Superior temporal gyrus (tissue), 1 donor: ENCODE measurements around the gene MYH10.
"Not testable (repeated sequence)": the region's sequence is repeated elsewhere in the genome, so short reads cannot be mapped to it uniquely, and the experiment has no call there.

Experiments
- DNase-seq: peaks from one replicate; pipeline ENCODE4 v3.0.0-alpha.2; 2016; ENCODE audit errors: extremely low spot score

MYH10 gene

DNA sequence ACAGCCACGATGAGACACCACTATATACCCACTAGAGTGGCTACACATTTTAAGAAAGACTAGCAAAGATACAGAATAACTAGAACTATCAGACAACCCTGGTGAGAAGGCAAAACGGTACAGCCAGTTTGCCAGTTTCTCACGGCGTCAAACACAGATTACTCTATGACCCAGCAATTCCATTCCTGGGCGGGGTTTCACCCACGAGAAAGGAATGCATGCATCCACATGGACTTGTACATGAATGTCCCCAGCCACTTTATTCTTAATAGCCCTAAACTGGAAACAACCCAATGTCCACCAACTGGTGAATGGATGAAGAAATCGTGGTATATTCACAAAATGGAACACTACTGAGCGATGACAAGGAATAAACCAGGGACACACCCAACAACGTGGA lies 74.5 kb downstream of the MYH10 start:
- no peak for DNase-seq

- DNase-seq, result no peak
Measured at GRCh38 chr17:8555062-8555461, 75.5 kb downstream of the MYH10 start.

DNA sequence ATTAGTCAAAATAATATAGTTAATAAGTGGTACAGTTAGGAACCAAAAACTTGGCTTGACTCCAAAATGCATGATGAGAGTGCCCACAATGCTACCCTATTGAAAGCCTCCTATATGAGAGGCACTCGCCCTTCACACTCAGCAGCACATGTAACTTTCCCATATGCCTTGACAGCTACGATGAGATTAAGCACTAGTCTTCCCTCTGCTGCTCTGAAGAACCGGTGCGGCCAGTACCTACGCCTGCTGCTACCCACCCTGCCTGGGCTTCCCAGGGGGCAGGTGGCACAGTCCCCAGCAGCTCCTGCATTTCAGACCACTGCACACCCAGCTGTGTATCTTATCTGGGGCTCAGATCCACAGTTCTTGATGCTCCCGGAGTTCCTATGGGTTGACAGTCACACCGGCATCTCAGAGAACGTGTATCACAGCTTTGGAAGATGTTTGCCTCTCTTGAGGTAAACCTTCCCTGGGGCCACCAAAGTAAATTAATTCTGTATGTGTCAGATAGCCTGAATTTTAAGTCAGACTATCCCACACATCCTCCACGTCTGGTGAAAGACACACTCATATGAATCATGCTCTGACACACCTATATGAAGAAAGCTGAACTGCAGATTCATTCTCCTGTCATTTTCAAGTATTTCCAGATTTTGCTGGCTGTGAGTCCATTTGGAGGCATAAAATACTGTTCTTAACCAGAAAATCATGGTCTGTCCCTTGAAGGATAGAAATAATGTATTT lies 77.8 kb downstream of the MYH10 start:
- no peak for DNase-seq

- DNase-seq, result no peak
Measured at GRCh38 chr17:8542599-8543502, 87.7 kb downstream of the MYH10 start.

DNA sequence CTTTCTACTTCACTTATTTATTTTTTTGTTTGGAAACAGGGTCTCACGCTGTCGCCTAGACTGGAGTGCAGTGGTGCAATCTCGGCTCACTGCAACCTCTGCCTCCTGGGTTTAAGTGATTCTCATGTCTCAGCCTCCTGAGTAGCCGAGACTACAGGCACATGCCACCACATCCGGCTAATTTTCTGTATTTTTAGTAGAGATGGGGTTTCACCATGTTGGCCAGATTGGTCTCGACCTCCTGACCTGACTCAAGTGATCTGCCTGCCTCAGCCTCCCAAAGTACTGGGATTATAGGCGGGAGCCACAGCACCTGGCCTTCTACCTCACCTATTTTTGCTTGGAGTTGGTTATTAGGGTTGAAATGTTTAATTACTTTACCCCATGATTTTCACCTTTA lies 90.5 kb downstream of the MYH10 start:
- not testable (repeated sequence) for DNase-seq

DNA sequence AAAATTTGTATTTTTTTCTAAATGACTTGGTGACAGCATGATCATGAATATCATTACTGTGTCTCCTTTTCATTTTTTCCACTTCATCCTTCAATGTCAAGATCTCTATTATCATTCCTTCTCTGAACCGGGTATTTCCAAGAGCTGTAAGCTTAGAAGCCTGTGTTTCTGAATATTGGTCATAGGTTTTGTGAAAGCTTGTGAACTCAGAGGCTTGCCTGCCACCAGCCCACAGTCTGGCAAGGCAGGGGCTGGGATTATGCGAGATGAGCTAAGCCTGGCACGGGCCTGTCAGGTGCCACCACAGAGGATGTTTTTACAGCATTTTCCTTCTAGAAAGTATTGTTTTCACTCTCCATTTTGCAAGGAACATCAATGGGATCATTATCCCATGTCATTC lies 92.8 kb downstream of the MYH10 start:
- DNase-seq, result no peak

GRCh38 chr17:8534498-8535188 lies 95.9 kb downstream of the MYH10 start:
- no peak for DNase-seq

- DNase-seq, result no peak
Measured at GRCh38 chr17:8532021-8532420, 98.5 kb downstream of the MYH10 start.

GRCh38 chr17:8522577-8522976 lies 107.9 kb downstream of the MYH10 start:
- DNase-seq, result no peak

DNA sequence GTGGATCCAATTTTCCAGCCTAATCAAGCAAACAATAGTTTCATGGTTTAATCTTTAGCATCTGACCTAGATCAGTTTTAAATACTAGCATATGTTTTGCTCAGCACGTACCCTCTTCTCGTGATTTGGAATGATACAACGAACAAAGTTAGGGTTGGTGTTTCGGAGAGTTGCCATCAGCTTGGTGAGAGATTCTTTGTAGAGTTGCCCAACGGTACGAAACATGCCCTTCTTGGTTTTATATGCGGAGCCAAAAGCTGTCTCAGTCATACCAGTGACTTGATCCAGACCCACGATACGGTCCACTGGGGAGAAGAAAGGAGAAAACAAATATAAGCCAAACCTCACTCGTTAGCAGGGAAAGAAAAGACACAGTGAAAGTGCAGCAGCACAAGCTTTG lies 109.5 kb downstream of the MYH10 start:
- no peak for DNase-seq

GRCh38 chr17:8518850-8519249 lies 111.7 kb downstream of the MYH10 start:
- no peak for DNase-seq

DNA sequence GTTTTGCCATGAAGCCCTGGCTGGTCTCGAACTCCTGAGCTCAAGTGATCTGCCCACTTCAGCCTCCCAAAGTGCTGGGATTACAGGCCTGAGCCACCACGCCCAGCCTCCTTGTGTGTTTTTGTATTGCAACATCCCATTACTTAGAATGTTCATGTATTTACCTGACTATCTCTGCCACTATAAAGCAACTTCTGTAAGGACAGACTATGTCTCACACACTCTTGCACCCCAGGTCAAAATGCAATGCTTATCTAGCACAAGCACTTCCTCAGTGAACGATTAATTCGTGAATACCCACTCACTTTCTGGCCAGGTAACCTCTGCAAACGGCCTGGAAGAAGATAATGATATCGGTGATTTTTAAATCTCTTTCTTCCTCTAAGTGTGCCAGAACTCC lies 112.2 kb downstream of the MYH10 start:
- DNase-seq, result no peak

DNA sequence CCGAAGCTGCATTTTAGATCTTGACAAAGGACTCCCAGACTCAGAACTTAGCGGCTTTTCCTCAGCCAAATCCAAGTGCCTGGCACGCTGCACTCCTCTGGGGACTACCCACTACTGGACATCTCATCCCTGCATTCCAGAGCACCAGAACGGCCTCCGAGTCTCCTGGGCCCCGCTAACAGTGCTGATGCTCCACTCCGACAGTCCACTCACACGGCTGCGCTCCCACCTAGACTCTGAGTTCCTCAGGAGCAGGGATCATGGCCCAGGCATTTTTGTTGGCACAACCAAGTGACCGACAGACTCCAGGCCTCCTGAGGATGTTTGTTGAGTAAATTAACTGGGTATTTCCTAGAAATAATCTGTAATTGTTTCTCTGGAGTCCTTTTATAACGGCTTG lies 115.7 kb downstream of the MYH10 start:
- no peak for DNase-seq

DNA sequence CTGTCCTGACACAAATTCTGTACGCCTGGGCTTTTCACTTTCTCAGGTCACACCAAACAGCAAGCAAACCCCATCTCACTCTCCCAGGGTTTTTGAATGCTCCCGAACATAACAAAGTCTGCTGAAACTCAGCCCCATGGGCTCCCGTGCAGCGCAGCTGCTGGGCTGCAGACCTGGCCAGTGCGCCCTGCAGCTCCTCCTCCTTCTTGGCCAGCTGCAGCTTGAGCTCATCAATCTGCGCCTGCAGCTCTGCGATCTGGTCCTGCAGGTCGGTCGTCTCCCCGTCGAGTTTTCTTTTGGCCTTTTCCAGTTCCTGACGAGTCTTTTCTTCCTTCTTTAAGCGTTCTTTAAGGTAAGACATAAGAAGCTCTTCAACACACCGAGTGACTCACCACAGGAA lies 124.4 kb downstream of the MYH10 start:
- no peak for DNase-seq

- DNase-seq, result no peak
Measured at GRCh38 chr17:8504460-8505207, 125.9 kb downstream of the MYH10 start.

- DNase-seq, result no peak
Measured at GRCh38 chr17:8503807-8504206, 126.7 kb downstream of the MYH10 start.

- DNase-seq, result no peak
Measured at GRCh38 chr17:8503368-8503767, 127.2 kb downstream of the MYH10 start.

DNA sequence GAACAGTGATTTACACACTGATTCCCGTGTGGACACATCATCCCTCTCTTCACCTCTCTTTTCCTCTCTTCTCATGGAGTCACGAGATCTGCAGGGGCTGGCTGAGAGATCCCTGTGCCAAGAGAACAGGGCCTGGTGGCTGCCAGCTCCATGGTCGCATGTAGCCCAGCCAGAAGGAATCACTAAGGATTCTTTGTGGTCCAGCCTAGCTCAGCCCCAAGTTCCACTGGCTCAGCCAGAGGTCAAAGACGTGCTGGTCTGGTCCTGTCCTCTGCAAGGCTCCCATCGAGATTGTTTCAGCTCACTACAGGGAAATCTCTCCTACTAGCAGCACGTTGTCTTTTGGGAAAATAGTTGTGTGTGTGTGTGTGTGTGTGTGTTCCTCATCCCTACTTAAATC lies 128.4 kb downstream of the MYH10 start:
- no peak for DNase-seq

GRCh38 chr17:8500609-8501008 lies 129.9 kb downstream of the MYH10 start:
- no peak for DNase-seq

GRCh38 chr17:8499614-8500013 lies 130.9 kb downstream of the MYH10 start:
- no peak for DNase-seq

DNA sequence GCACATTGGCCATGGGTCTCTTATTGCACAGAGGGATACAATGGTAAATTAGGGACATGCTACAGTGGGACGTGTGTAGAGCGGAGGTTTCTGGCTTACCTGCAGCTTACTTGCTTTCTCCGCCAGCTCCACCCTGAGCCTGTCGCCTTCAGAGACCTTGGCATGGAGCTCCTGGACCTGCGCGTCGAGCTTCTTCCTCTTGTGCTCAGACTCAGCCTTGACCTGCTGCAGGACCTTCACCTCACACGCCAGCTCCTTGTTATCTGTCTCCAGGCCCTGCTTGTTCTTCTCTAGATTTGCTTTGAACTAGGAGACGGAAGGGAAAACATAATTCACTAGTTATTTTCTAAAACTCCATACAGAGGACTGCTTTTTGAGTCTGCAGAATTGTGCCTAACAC lies 131.4 kb downstream of the MYH10 start:
- no peak for DNase-seq

- DNase-seq, result no peak
Measured at GRCh38 chr17:8496081-8496480, 134.4 kb downstream of the MYH10 start.
